ENCODE data around the gene VWA5A. TPM values are rescaled to one million over a fixed set of nuclear protein-coding genes. Genes with fewer than 3 reads are reported as not detected.

The VWA5A gene
- total RNA-seq, 1 donor from 2014 or later, result 3.1 TPM

GRCh38 chr11:124071623-124071948 is 43.7 kb upstream of the VWA5A start:
- Mint-ChIP-seq H3K9me3 (ENCODE audit: low read depth) (no peaks in the 10 kb centered on the region), H3K4me3 (ENCODE audit: unreplicated experiment) (no peak overlapping the region), H3K4me1 (ENCODE audit: low read depth) (peaks cover 9% of the 10 kb centered on the region), H3K27me3 (ENCODE audit: low read depth) (peaks cover 46% of the 10 kb centered on the region), H3K36me3 (ENCODE audit: low read depth) (no peaks in the 10 kb centered on the region), H3K27ac (ENCODE audit: unreplicated experiment) (no peak overlapping the region)
- DNase-seq (ENCODE audit: low spot score), result no peak
- TF ChIP-seq, protein P1, sequence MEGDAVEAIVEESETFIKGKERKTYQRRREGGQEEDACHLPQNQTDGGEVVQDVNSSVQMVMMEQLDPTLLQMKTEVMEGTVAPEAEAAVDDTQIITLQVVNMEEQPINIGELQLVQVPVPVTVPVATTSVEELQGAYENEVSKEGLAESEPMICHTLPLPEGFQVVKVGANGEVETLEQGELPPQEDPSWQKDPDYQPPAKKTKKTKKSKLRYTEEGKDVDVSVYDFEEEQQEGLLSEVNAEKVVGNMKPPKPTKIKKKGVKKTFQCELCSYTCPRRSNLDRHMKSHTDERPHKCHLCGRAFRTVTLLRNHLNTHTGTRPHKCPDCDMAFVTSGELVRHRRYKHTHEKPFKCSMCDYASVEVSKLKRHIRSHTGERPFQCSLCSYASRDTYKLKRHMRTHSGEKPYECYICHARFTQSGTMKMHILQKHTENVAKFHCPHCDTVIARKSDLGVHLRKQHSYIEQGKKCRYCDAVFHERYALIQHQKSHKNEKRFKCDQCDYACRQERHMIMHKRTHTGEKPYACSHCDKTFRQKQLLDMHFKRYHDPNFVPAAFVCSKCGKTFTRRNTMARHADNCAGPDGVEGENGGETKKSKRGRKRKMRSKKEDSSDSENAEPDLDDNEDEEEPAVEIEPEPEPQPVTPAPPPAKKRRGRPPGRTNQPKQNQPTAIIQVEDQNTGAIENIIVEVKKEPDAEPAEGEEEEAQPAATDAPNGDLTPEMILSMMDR (IDR thresholded peaks at IDR 0.05), result peak; percentile 58

DNA sequence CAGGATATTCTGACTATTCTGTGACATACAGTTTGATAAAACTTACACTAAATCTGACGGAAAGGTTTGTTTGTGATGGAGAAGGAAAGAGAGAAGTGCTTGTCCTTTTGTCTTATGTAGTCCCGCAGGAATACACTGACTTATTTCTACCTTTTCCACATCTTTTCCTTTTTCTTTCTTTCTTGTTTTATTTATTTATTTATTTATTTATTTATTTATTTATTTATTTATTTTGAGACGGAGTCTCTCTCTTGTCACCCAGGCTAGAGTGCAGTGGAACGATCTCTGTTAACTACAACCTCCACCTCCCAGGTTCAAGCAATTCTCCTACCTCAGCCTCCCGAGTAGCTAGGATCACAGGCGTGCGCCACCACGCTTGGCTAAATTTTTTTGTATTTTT is 43.1 kb upstream of the VWA5A start:
- Mint-ChIP-seq H3K36me3 (ENCODE audit: low read depth) (no peaks in the 10 kb centered on the region), H3K4me3 (ENCODE audit: unreplicated experiment) (no peak overlapping the region), H3K4me1 (ENCODE audit: low read depth) (peaks cover 9% of the 10 kb centered on the region), H3K27ac (ENCODE audit: unreplicated experiment) (no peak overlapping the region), H3K9me3 (ENCODE audit: low read depth) (no peaks in the 10 kb centered on the region), H3K27me3 (ENCODE audit: low read depth) (peaks cover 46% of the 10 kb centered on the region)
- DNase-seq (ENCODE audit: low spot score), result no peak
- TF ChIP-seq, protein P1 (IDR thresholded peaks at IDR 0.05), result no peak

DNA sequence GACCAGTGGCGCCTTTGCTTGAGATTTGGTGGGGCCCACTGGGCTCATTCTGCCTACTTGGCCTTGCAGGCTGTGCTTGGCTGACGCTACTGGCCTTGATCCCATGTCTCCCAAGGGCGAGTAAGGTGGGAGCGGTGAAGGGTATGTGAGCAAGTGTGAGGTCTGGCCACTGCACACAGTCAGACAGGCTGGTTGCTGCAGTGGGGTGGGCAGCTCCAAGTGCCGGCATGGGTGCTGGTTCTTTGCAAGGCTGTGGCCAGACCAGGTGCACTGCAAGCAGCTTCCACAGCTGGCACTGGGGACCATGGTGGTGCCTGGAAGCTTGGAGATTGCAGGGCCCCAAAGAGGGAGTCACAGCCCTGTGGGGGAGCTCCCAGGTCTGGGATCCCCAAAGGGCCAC is 40.7 kb upstream of the VWA5A start:
- Mint-ChIP-seq H3K27ac (ENCODE audit: unreplicated experiment) (no peak overlapping the region), H3K36me3 (ENCODE audit: low read depth) (no peaks in the 10 kb centered on the region), H3K4me1 (ENCODE audit: low read depth) (peaks cover 5% of the 10 kb centered on the region), H3K27me3 (ENCODE audit: low read depth) (peaks cover 34% of the 10 kb centered on the region), H3K4me3 (ENCODE audit: unreplicated experiment) (no peak overlapping the region), H3K9me3 (ENCODE audit: low read depth) (no peaks in the 10 kb centered on the region)
- DNase-seq (ENCODE audit: low spot score), result no peak
- TF ChIP-seq, protein P1 (IDR thresholded peaks at IDR 0.05), result no peak

DNA sequence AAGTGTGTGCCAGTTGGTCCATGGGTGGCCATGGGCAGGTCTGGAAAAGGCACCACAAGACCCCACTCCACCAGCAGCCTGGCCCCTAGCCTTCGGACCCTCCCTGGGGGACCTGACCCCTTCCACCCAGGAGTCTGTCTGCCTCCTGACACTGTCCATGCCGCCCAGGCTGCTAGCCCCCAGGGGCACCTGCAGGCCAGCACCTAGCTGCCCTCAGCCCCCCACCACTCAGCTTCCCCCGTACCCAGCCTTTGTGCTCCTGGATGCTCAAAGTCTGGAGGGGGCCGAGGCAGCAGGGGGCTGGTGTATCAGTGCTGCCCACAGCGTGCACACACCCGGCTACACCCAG is 39.8 kb upstream of the VWA5A start:
- H3K9me3 Mint-ChIP-seq (ENCODE audit: low read depth), result no peaks in the 10 kb centered on the region
- peaks cover 30% of the 10 kb centered on the region for H3K27me3 Mint-ChIP-seq (ENCODE audit: low read depth)
- no peak overlapping the region for H3K27ac Mint-ChIP-seq (ENCODE audit: unreplicated experiment)
- DNase-seq (ENCODE audit: low spot score), result no peak
- no peaks in the 10 kb centered on the region for H3K36me3 Mint-ChIP-seq (ENCODE audit: low read depth)
- no peak overlapping the region for H3K4me3 Mint-ChIP-seq (ENCODE audit: unreplicated experiment)
- TF ChIP-seq, protein P1 (IDR thresholded peaks at IDR 0.05), result no peak
- H3K4me1 Mint-ChIP-seq (ENCODE audit: low read depth), result peaks cover 4% of the 10 kb centered on the region

DNA sequence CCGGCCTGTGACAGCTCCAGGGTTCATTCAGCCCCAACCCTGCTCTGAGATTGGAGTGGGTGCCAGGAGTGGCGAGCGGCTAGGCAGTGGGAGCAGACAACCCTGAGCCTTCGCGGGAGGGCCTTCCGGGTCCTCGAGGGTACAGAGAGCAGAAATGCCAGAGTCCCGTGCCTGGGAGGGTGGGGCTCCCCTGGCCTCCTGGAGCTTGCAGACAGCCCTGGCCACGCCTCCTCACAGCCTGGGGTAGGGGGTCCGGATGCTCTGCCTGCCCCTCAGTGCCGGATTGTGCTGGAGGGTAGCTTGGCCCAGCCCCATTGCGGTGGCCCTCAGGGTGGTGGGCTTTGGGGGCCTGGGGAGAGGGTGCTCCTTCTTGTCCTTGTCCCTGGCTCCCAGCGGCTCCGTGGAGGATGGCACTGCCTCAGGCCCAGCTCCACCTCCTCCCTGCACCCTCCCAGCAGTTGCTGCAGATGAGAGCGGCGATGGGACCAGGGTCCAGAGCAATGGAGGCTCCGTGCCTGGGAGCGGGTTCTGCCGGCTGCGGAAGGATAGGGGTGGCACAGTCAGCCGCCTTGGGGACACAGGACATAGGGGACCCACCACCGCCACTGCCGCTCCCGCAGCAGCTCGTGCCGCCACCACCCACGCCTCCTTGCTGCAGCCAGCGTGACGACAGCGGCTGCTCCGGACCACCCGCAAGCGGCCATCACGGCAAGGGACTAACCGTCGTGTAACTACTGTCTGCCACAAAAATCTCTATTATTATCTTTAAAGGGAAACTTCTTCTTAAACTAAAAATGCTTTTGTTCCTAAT is 39.2 kb upstream of the VWA5A start:
- TF ChIP-seq, protein P1 (IDR thresholded peaks at IDR 0.05), result no peak
- Mint-ChIP-seq H3K36me3 (ENCODE audit: low read depth) (no peaks in the 10 kb centered on the region), H3K4me3 (ENCODE audit: unreplicated experiment) (peak overlapping the region; percentile 24), H3K4me1 (ENCODE audit: low read depth) (peaks cover 3% of the 10 kb centered on the region), H3K9me3 (ENCODE audit: low read depth) (no peaks in the 10 kb centered on the region), H3K27me3 (ENCODE audit: low read depth) (peaks cover 28% of the 10 kb centered on the region), H3K27ac (ENCODE audit: unreplicated experiment) (no peak overlapping the region)
- DNase-seq (ENCODE audit: low spot score), result peak; percentile 92
